K562 (cell line): ENCODE data around the gene RNASE2. TPM values are rescaled to one million over a fixed set of nuclear protein-coding genes. Genes with fewer than 3 reads are reported as not detected.
A peak's percentile ranks its signal among the peaks of the same experiment; 100 is the strongest.

ENCODE experiments used
- ATAC-seq: fragments of 200-7000 bp; cut with Tn5 transposase; 3 replicates; pipeline ENCODE4 v1.9.1; 2020; ENCODE audit warnings: moderate library complexity
- BruUV-seq: library from RNA; stranded (reverse); fragments of 400-500 nt; replicated peaks from 2 replicates; lab custom pipeline; 2021; lab: Mats Ljungman, UMichigan
- CTCF ChIA-PET: fragments of 300-600 bp; formaldehyde crosslinking; extraction: SDS; loops from one replicate; lab custom pipeline; 2021; ENCODE audit warnings: low intra/inter-chr PET ratio; lab: Yijun Ruan, JAX
- POLR2A ChIA-PET: fragments of 300-600, 350-650 bp; sonication (Branson Sonifier 250); formaldehyde crosslinking; extraction: SDS; loops from one replicate; lab custom pipeline; 2021; ENCODE audit warnings: antibody characterized with exemption, inconsistent platforms; lab: Yijun Ruan, JAX
- DNase-seq, 4 experiments: peaks; one replicate each; pipeline versions ENCODE4 v3.0.0 to v3.0.0-alpha.2; 2011 to 2018; ENCODE audit warnings: low spot score in 3 of 4, mixed read lengths in 3 of 4; ENCODE audit errors: extremely low read depth in 1 of 4
- FAIRE-seq: peaks from 2 replicates; lab custom pipeline; 2011; peaks lifted over from hg19 to GRCh38; lab: Jason Lieb, UNC
- H2AFZ ChIP-seq: 2 replicates; pipeline ENCODE4 v1.6.0; 2011; ENCODE audit warnings: low read depth, low read length, control low read depth, inconsistent platforms
- H3K27ac ChIP-seq: fragments of 200-600 bp; 3 replicates; pipeline ENCODE4 v1.8.0; 2011; ENCODE audit warnings: low read depth, mild to moderate bottlenecking, control low read depth, inconsistent platforms, low read length, moderate library complexity, mixed read lengths; ENCODE audit errors: extremely low read depth
- H3K27me3 ChIP-seq, 2 experiments: fragments of 300-600 bp in 1 of 2; 2 replicates in 1 of 2; 3 replicates in 1 of 2; pipeline versions ENCODE4 v1.6.0 to v1.8.0; 2011; ENCODE audit warnings: inconsistent platforms in 2 of 2, low read length in 2 of 2, mild to moderate bottlenecking in 1 of 2, mixed read lengths in 1 of 2, moderate library complexity in 1 of 2; ENCODE audit not compliant: control insufficient read depth in 2 of 2, insufficient read depth in 2 of 2
- H3K36me3 ChIP-seq: fragments of 300-600 bp; 3 replicates; pipeline ENCODE4 v1.8.0; 2011; ENCODE audit warnings: mild to moderate bottlenecking, low read length, inconsistent platforms; ENCODE audit not compliant: control insufficient read depth, insufficient read depth
- H3K4me1 ChIP-seq, 2 experiments: fragments of 200-600 bp in 1 of 2; replicated peaks in 1 of 2; 2 replicates in 1 of 2; 3 replicates in 1 of 2; pipeline versions ENCODE4 v1.5.1 to v1.8.0; 2011; ENCODE audit warnings: inconsistent platforms in 2 of 2, low read length in 2 of 2, mild to moderate bottlenecking in 1 of 2, mixed read lengths in 1 of 2, moderate library complexity in 1 of 2; ENCODE audit not compliant: control insufficient read depth in 2 of 2, insufficient read depth in 2 of 2
- H3K4me2 ChIP-seq: 2 replicates; pipeline ENCODE4 v1.6.1; 2011; ENCODE audit warnings: low read length, control low read depth, inconsistent platforms, mixed read lengths; ENCODE audit not compliant: insufficient read depth
- H3K4me3 ChIP-seq: fragments of 200-600 bp; sonication (generic), shearing (Covaris generic); 2 replicates; pipeline ENCODE4 v1.5.1; 2016; ENCODE audit warnings: control low read depth, inconsistent platforms
- H3K79me2 ChIP-seq: fragments of 200-600 bp; 3 replicates; pipeline ENCODE4 v1.8.0; 2011; ENCODE audit warnings: low read length, inconsistent platforms; ENCODE audit not compliant: control insufficient read depth, insufficient read depth
- H3K9ac ChIP-seq, 2 experiments: 2 replicates each; pipeline versions ENCODE4 v1.6.0 to v1.6.1; 2011; ENCODE audit warnings: low read depth in 2 of 2, low read length in 2 of 2, control low read depth in 1 of 2, inconsistent platforms in 1 of 2, mild to moderate bottlenecking in 1 of 2, mixed read lengths in 1 of 2; ENCODE audit not compliant: insufficient read depth in 1 of 2
- H3K9me1 ChIP-seq: one replicate; pipeline ENCODE4 v1.6.0; 2011; ENCODE audit warnings: inconsistent platforms, mild to moderate bottlenecking, low read length, moderate library complexity; ENCODE audit not compliant: control insufficient read depth, insufficient read depth
- H3K9me3 ChIP-seq: replicated peaks from 2 replicates; pipeline ENCODE4 v1.5.1; 2011; ENCODE audit warnings: low read depth, low read length, inconsistent platforms; ENCODE audit not compliant: control insufficient read depth, insufficient read depth
- H4K20me1 ChIP-seq: replicated peaks from 2 replicates; pipeline ENCODE4 v1.6.1; 2011; ENCODE audit warnings: low read length, inconsistent platforms, mixed read lengths; ENCODE audit not compliant: control insufficient read depth, insufficient read depth
- ZKSCAN8 ChIP-seq: fragments of 200-800 bp; sonication (Bioruptor generic); IDR thresholded peaks from 2 replicates; pipeline ENCODE4 v1.6.1; 2016; ENCODE audit warnings: missing genetic modification characterization, missing compliant biosample characterization
- WGBS: fragments of 100-300 bp; shearing (Covaris generic); methylation state at CpG from one replicate; pipeline ENCODE4 v1.1.6; 2016; ENCODE audit warnings: low coverage, mixed read lengths; ENCODE audit not compliant: insufficient coverage; ENCODE audit errors: missing lambda C conversion rate; 5-methylcytosine and 5-hydroxymethylcytosine counted together
- in situ Hi-C: fragments of 300-500 bp; cut with MboI; formaldehyde crosslinking; loops from 4 replicates; pipeline ENCODE4 v1.15.0; 2018; ENCODE audit warnings: inconsistent platforms, mixed read lengths
- intact Hi-C: fragments of 100-400 bp; cut with micrococcal nuclease; formaldehyde crosslinking; loops from 2 replicates; pipeline ENCODE4 v1.14.2; 2022
- polyA plus RNA-seq, 8 experiments: library from polyadenylated mRNA; depleted of rRNA in 4 of 8; stranded (reverse) in 5 of 8; unstranded in 3 of 8; fragments of >200 nt; fragmentation: Nextera tagmentation in 2 of 8; fragmentation: Illumina TruSeq in 1 of 8; extraction: Ambion mirVana in 2 of 8; extraction: Trizol in 1 of 8; gene quantifications; 2 replicates each; pipeline versions ENCODE4 v1.2.1 to v1.2.3, GENCODE V29; 2011 to 2014; ENCODE audit warnings: inconsistent platforms in 1 of 8, missing spikeins in 1 of 8
- total RNA-seq, 7 experiments: library from RNA; depleted of rRNA in 6 of 7; stranded (reverse); fragments of >200 nt in 6 of 7; fragmentation: Illumina TruSeq in 2 of 7; extraction: Trizol in 2 of 7; gene quantifications; 2 replicates each; pipeline versions ENCODE4 v1.2.1 to v1.2.3, GENCODE V29; 2011 to 2021; ENCODE audit warnings: low replicate concordance in 1 of 7
- TF ChIP-seq, protein P1 (sequence below): fragments of 250-450 bp; sonication (Bioruptor Pico); IDR thresholded peaks from 2 replicates; pipeline ENCODE4 v1.4.0; 2020; ENCODE audit warnings: borderline replicate concordance

Gene RNASE2
- total and polyA plus RNA-seq, 9 of the 15 experiments (the other 6 are each of a cell fraction or from before 2014, with no cell fraction given) = not detected

DNA sequence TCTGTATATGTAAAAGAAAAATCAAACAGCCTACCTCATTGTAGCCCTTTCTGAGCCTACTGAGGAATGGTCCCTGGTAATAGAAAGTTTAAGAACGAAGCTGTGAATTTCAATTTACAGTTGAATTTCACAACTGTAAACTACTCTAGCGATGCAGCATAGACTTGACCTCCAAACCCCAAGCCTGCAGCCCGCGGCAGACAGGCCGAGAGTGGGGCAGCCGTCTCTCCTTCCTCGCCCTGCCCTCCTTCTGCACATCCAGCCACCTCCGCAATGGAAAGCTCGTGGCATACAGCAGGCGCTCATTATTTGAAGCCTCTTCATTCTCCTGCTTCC lies 15.3 kb downstream of the RNASE2 start:
- TF ChIP-seq, protein P1, sequence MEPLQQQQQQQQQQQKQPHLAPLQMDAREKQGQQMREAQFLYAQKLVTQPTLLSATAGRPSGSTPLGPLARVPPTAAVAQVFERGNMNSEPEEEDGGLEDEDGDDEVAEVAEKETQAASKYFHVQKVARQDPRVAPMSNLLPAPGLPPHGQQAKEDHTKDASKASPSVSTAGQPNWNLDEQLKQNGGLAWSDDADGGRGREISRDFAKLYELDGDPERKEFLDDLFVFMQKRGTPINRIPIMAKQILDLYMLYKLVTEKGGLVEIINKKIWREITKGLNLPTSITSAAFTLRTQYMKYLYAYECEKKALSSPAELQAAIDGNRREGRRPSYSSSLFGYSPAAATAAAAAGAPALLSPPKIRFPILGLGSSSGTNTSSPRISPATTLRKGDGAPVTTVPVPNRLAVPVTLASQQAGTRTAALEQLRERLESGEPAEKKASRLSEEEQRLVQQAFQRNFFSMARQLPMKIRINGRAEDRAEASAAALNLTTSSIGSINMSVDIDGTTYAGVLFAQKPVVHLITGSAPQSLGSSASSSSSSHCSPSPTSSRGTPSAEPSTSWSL (CRISPR knock-in tag) = no peak
- 0 out of 2 replicates have a peak, but pooled peaks have one; percentile 28 for TF ChIP-seq ZKSCAN8 (CRISPR knock-in tag)
- Histone ChIP-seq H2AFZ (peak overlapping the region; percentile 85), H3K36me3 (no peaks in the 10 kb centered on the region), H3K9ac (peak overlapping the region; percentile 36 to 89; a peak in 3 of 4 replicates), H3K9me3 (no peaks in the 10 kb centered on the region), H3K27me3 (no peaks in the 10 kb centered on the region; a peak in 2 of 5 replicates), H4K20me1 (no peaks in the 10 kb centered on the region), H3K4me2 (peak overlapping the region; percentile 91), H3K79me2 (no peaks in the 10 kb centered on the region), H3K4me1 (peaks cover 0 to 10% of the 10 kb centered on the region in 2 experiments; a peak in 3 of 5 replicates), H3K4me3 (peak overlapping the region; percentile 48), H3K27ac (no peak overlapping the region), H3K9me1 (no peaks in the 10 kb centered on the region)
- in situ Hi-C loops = loop anchor here (25.0 kb wide), 1 partner anchor 258 kb away; no protein-coding TSS in a partner anchor
- WGBS = 4% methylated on average over 10 of the region's 10 CpGs
- CTCF ChIA-PET = interaction anchor here (0.6 to 1.3 kb wide), 4 partner anchors 111 to 274 kb away, joined by 3 to 22 read pairs (median 4); no protein-coding TSS in a partner anchor
- ATAC-seq (peak; percentile 58), DNase-seq (no peak), FAIRE-seq (no peak)
- BruUV-seq = no TSS peak
- POLR2A ChIA-PET = interaction anchor here (1.0 to 1.4 kb wide), 3 partner anchors 10 to 138 kb away, joined by 3 to 6 read pairs (median 4); no protein-coding TSS in a partner anchor
- intact Hi-C loops = loop anchor here (2.0 to 5.0 kb wide), 2 partner anchors 98 to 274 kb away; no protein-coding TSS in a partner anchor
